GM23338 (cell line): Measurements from ENCODE around the gene TRIM68. TPM values are rescaled to one million over a fixed set of nuclear protein-coding genes. Genes with fewer than 3 reads are reported as not detected.

Experiments used
- ATAC-seq: fragments of 200-7000 bp; cut with Tn5 transposase; 3 replicates; pipeline ENCODE4 v1.9.1; 2020
- DNase-seq: peaks from one replicate; pipeline ENCODE4 v3.0.0-alpha.2; 2015; ENCODE audit warnings: low spot score
- H2AFZ ChIP-seq: fragments of 200-600 bp; sonication (generic); 2 replicates; pipeline ENCODE4 v1.8.0; 2016; ENCODE audit warnings: antibody characterized with exemption, mild to moderate bottlenecking, moderate library complexity
- H3F3A ChIP-seq: fragments of 200-600 bp; sonication (generic); replicated peaks from 2 replicates; pipeline ENCODE4 v1.8.0; 2017; ENCODE audit warnings: antibody characterized with exemption, mixed run types, low read depth
- H3K27ac ChIP-seq: fragments of 200-600 bp; sonication (generic); 2 replicates; pipeline ENCODE4 v1.6.1; 2016; ENCODE audit warnings: low read depth
- H3K27me3 ChIP-seq: fragments of 200-600 bp; sonication (generic); 2 replicates; pipeline ENCODE4 v1.8.0; 2016; ENCODE audit warnings: mild to moderate bottlenecking, mixed run types, moderate library complexity; ENCODE audit not compliant: insufficient read depth
- H3K36me3 ChIP-seq: fragments of 200-600 bp; sonication (generic); 2 replicates; pipeline ENCODE4 v1.8.0; 2016; ENCODE audit warnings: mild to moderate bottlenecking; ENCODE audit not compliant: insufficient read depth
- H3K4me1 ChIP-seq: fragments of 200-600 bp; sonication (generic); 2 replicates; pipeline ENCODE4 v1.8.0; 2016; ENCODE audit warnings: mild to moderate bottlenecking, moderate library complexity; ENCODE audit not compliant: insufficient read depth
- H3K4me2 ChIP-seq: fragments of 200-600 bp; sonication (generic); 2 replicates; pipeline ENCODE4 v1.7.1; 2017; ENCODE audit warnings: mixed run types
- H3K4me3 ChIP-seq: fragments of 200-600 bp; sonication (generic); 2 replicates; pipeline ENCODE4 v1.6.1; 2016; ENCODE audit warnings: mixed run types
- H3K79me2 ChIP-seq: fragments of 200-600 bp; sonication (generic); replicated peaks from 2 replicates; pipeline ENCODE4 v1.8.0; 2017; ENCODE audit warnings: mild to moderate bottlenecking; ENCODE audit not compliant: insufficient read depth
- H3K9me2 ChIP-seq: fragments of 200-600 bp; sonication (generic); 2 replicates; pipeline ENCODE4 v1.8.0; 2017; ENCODE audit not compliant: insufficient read depth
- H4K20me1 ChIP-seq: fragments of 200-600 bp; sonication (generic); replicated peaks from 2 replicates; pipeline ENCODE4 v1.8.0; 2017; ENCODE audit warnings: mild to moderate bottlenecking; ENCODE audit not compliant: insufficient read depth
- H3K27ac Mint-ChIP-seq: 2 replicates; pipeline ENCODE4 v1.8.0; 2020; ENCODE audit warnings: inconsistent platforms, mild to moderate bottlenecking, moderate library complexity, mixed read lengths
- H3K27me3 Mint-ChIP-seq: 3 replicates; pipeline ENCODE4 v1.8.0; 2022; ENCODE audit warnings: low read depth, mild to moderate bottlenecking, moderate library complexity, mixed read lengths, inconsistent platforms; ENCODE audit not compliant: insufficient read depth, poor library complexity
- H3K36me3 Mint-ChIP-seq: 3 replicates; pipeline ENCODE4 v1.8.0; 2021; ENCODE audit warnings: low read depth, mild to moderate bottlenecking, inconsistent platforms, moderate library complexity, mixed read lengths
- H3K4me1 Mint-ChIP-seq: 3 replicates; pipeline ENCODE4 v1.8.0; 2020; ENCODE audit warnings: mild to moderate bottlenecking, inconsistent platforms, mixed read lengths
- H3K4me3 Mint-ChIP-seq: 3 replicates; pipeline ENCODE4 v1.8.0; 2021; ENCODE audit warnings: moderate library complexity, mild to moderate bottlenecking, inconsistent platforms, mixed read lengths
- H3K9me3 Mint-ChIP-seq: 3 replicates; pipeline ENCODE4 v1.8.0; 2020; ENCODE audit warnings: moderate library complexity, mild to moderate bottlenecking, inconsistent platforms, mixed read lengths
- CREB1 ChIP-seq: fragments of 250-450 bp; sonication (Bioruptor Pico); IDR thresholded peaks from 2 replicates; pipeline ENCODE4 v1.5.0; 2020; ENCODE audit warnings: low read depth, mild to moderate bottlenecking, moderate library complexity
- EZH2 ChIP-seq: fragments of 200-600 bp; sonication (generic); IDR thresholded peaks from one replicate; pipeline ENCODE4 v1.8.0; 2017; ENCODE audit warnings: antibody characterized with exemption, mild to moderate bottlenecking, low read depth; ENCODE audit not compliant: unreplicated experiment
- EZH2phosphoT487 ChIP-seq: fragments of 200-600 bp; sonication (generic); IDR thresholded peaks from one replicate; pipeline ENCODE4 v1.8.1; 2018; ENCODE audit warnings: antibody characterized with exemption; ENCODE audit not compliant: unreplicated experiment
- JUNB ChIP-seq: IDR thresholded peaks from one replicate; pipeline ENCODE4 v1.6.1; 2016; ENCODE audit warnings: antibody characterized with exemption; ENCODE audit not compliant: unreplicated experiment
- NANOG ChIP-seq: IDR thresholded peaks from 2 replicates; pipeline ENCODE4 v1.6.1; 2016; ENCODE audit warnings: antibody characterized with exemption, borderline replicate concordance
- POLR2AphosphoS5 ChIP-seq: IDR thresholded peaks from 2 replicates; pipeline ENCODE4 v1.6.1; 2016; ENCODE audit warnings: antibody characterized with exemption, low read depth
- STAT1 ChIP-seq: IDR thresholded peaks from one replicate; pipeline ENCODE4 v1.6.1; 2016; ENCODE audit warnings: antibody characterized with exemption; ENCODE audit not compliant: unreplicated experiment
- ZNF114 ChIP-seq: fragments of 250-450 bp; sonication (Bioruptor Pico); IDR thresholded peaks from 2 replicates; pipeline ENCODE4 v1.5.0; 2020; ENCODE audit warnings: mild to moderate bottlenecking, moderate library complexity
- ZNF331 ChIP-seq: fragments of 250-450 bp; sonication (Bioruptor Pico); IDR thresholded peaks from 2 replicates; pipeline ENCODE4 v1.5.0; 2020; ENCODE audit warnings: low read depth, mild to moderate bottlenecking, moderate library complexity
- polyA plus RNA-seq: library from polyadenylated mRNA; unstranded; fragments of >200 nt; fragmentation: Nextera tagmentation; extraction: Ambion mirVana; gene quantifications from 2 replicates; pipeline ENCODE4 v1.2.1, GENCODE V29; 2016
- total RNA-seq: library from RNA; depleted of rRNA; stranded (reverse); fragments of >200 nt; shearing (Covaris generic); gene quantifications from 2 replicates; pipeline ENCODE4 v1.2.3, GENCODE V29; 2014
- TF ChIP-seq, protein P1 (sequence below): IDR thresholded peaks from 2 replicates; pipeline ENCODE4 v1.6.1; 2016; ENCODE audit warnings: antibody characterized with exemption
- TF ChIP-seq, protein P2 (sequence below): IDR thresholded peaks from one replicate; pipeline ENCODE4 v1.6.1; 2018; ENCODE audit warnings: antibody characterized with exemption; ENCODE audit not compliant: unreplicated experiment
- TF ChIP-seq, protein P3 (sequence below), 2 experiments: fragments of 200-600 bp in 1 of 2; sonication (generic) in 1 of 2; conservative IDR thresholded peaks; 2 replicates each; pipeline versions ENCODE4 v1.5.1 to v1.6.1; 2016 to 2017; ENCODE audit warnings: antibody characterized with exemption in 2 of 2, low read depth in 2 of 2, mild to moderate bottlenecking in 2 of 2, moderate library complexity in 1 of 2

The TRIM68 gene
- total and polyA plus RNA-seq, 2 experiments from 2014 or later, result 1.6 to 5.7 TPM

DNA sequence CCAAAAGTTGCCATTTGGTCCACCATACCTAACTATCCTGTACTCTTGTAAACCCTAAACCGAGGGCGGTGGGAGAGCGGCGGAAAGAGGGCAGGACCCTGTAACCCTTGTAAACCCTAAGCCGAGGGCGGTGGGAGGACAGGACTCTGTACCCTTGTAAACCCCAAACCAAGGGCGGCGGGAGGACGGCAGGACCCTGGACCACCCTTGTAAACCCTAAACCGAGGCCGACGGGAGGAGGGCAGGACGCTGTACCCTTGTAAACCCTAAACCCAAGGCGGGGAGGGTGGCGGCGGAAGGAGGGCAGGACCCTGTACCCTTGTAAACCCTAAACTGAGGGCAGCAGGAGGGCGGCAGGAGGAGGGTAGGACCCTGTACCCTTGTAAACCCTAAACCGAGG lies 39.0 kb downstream of the TRIM68 start (continued):
- TF ChIP-seq EZH2, result no peak
- TF ChIP-seq NANOG, result no peak
- no peak for TF ChIP-seq EZH2phosphoT487
- TF ChIP-seq, protein P1, sequence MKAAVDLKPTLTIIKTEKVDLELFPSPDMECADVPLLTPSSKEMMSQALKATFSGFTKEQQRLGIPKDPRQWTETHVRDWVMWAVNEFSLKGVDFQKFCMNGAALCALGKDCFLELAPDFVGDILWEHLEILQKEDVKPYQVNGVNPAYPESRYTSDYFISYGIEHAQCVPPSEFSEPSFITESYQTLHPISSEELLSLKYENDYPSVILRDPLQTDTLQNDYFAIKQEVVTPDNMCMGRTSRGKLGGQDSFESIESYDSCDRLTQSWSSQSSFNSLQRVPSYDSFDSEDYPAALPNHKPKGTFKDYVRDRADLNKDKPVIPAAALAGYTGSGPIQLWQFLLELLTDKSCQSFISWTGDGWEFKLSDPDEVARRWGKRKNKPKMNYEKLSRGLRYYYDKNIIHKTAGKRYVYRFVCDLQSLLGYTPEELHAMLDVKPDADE, result no peak
- TF ChIP-seq, protein P2, sequence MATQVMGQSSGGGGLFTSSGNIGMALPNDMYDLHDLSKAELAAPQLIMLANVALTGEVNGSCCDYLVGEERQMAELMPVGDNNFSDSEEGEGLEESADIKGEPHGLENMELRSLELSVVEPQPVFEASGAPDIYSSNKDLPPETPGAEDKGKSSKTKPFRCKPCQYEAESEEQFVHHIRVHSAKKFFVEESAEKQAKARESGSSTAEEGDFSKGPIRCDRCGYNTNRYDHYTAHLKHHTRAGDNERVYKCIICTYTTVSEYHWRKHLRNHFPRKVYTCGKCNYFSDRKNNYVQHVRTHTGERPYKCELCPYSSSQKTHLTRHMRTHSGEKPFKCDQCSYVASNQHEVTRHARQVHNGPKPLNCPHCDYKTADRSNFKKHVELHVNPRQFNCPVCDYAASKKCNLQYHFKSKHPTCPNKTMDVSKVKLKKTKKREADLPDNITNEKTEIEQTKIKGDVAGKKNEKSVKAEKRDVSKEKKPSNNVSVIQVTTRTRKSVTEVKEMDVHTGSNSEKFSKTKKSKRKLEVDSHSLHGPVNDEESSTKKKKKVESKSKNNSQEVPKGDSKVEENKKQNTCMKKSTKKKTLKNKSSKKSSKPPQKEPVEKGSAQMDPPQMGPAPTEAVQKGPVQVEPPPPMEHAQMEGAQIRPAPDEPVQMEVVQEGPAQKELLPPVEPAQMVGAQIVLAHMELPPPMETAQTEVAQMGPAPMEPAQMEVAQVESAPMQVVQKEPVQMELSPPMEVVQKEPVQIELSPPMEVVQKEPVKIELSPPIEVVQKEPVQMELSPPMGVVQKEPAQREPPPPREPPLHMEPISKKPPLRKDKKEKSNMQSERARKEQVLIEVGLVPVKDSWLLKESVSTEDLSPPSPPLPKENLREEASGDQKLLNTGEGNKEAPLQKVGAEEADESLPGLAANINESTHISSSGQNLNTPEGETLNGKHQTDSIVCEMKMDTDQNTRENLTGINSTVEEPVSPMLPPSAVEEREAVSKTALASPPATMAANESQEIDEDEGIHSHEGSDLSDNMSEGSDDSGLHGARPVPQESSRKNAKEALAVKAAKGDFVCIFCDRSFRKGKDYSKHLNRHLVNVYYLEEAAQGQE, result no peak
- no peak for TF ChIP-seq ZNF331 (CRISPR knock-in tag)
- no peak for TF ChIP-seq ZNF114 (CRISPR knock-in tag)
- TF ChIP-seq, protein P3, sequence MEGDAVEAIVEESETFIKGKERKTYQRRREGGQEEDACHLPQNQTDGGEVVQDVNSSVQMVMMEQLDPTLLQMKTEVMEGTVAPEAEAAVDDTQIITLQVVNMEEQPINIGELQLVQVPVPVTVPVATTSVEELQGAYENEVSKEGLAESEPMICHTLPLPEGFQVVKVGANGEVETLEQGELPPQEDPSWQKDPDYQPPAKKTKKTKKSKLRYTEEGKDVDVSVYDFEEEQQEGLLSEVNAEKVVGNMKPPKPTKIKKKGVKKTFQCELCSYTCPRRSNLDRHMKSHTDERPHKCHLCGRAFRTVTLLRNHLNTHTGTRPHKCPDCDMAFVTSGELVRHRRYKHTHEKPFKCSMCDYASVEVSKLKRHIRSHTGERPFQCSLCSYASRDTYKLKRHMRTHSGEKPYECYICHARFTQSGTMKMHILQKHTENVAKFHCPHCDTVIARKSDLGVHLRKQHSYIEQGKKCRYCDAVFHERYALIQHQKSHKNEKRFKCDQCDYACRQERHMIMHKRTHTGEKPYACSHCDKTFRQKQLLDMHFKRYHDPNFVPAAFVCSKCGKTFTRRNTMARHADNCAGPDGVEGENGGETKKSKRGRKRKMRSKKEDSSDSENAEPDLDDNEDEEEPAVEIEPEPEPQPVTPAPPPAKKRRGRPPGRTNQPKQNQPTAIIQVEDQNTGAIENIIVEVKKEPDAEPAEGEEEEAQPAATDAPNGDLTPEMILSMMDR (conservative IDR thresholded peaks at IDR 0.05; ENCODE audit: low read depth in 2 of 2), result no peak
- no peak for TF ChIP-seq STAT1
- no peak for TF ChIP-seq POLR2AphosphoS5

DNA sequence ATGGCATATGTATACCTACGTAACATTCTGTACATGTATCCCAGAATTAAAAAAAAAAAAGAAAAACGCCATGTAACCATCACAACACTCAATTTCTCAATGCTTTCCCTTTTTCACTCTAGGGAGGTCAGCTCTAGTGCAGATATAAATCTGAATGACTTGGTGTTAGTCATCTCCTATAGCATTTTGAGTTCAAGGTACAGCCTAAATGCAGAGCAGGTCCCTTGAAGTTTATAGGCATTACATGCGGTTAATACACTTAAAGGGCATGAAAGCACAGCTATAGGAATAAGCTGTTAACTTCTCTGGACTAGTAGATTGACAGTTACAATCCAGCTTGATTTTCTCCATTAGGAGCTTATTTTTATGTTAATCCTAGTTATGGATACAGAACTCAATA lies 42.7 kb downstream of the TRIM68 start:
- peaks cover 2% of the 10 kb centered on the region for H3K27me3 Mint-ChIP-seq

More for the DNA sequence above, 42.7 kb downstream of the TRIM68 start:
- Histone ChIP-seq H3K4me2 (no peak overlapping the region), H3K27me3 (no peaks in the 10 kb centered on the region), H3K9me2 (no peaks in the 10 kb centered on the region), H4K20me1 (no peaks in the 10 kb centered on the region), H3K4me1 (0 out of 2 replicates have a peak, but pooled peaks cover 3% of the 10 kb centered on the region), H3K36me3 (no peaks in the 10 kb centered on the region), H3K79me2 (no peaks in the 10 kb centered on the region), H2AFZ (no peak overlapping the region), H3K4me3 (no peak overlapping the region), H3K27ac (no peak overlapping the region), H3F3A (no peaks in the 10 kb centered on the region)
- TF ChIP-seq JUNB (no peak), EZH2phosphoT487 (no peak), CREB1 (CRISPR knock-in tag) (no peak), ZNF114 (CRISPR knock-in tag) (no peak), NANOG (no peak)
- Mint-ChIP-seq H3K27ac (no peak overlapping the region), H3K4me3 (no peak overlapping the region), H3K4me1 (peaks cover 5% of the 10 kb centered on the region; the same call in 2 of the 3 replicates), H3K36me3 (peaks cover 4% of the 10 kb centered on the region; the same call in 2 of the 3 replicates), H3K9me3 (peaks cover 19% of the 10 kb centered on the region; the same call in 2 of the 3 replicates)
- no peak for DNase-seq
- no peak for ATAC-seq
